ENCODE data around the gene QRFPR.

Gene QRFPR

GRCh38 chr4:121280425-121280824 is 100.4 kb downstream of the QRFPR start:
- in situ Hi-C loops (cut with HindIII; ENCODE audit: low pct_ligation_motif_present, low pct_unique_long_range_greater_than_20kb, low sequenced_read_pairs) = no loop called here
- DNase-seq = no peak

- DNase-seq = no peak
Measured at GRCh38 chr4:121278811-121279368, 101.9 kb downstream of the QRFPR start.

More at GRCh38 chr4:121278811-121279368, 101.9 kb downstream of the QRFPR start:
- in situ Hi-C loops (cut with HindIII; ENCODE audit: low pct_ligation_motif_present, low pct_unique_long_range_greater_than_20kb, low sequenced_read_pairs) = no loop called here
